ENCODE measurements around the gene ESD. TPM values are rescaled to one million over a fixed set of nuclear protein-coding genes. Genes with fewer than 3 reads are reported as not detected.

The ESD gene
- total RNA-seq, 1 donor from 2014 or later: 73.5 TPM

- Mint-ChIP-seq H3K36me3 (ENCODE audit: low read depth) (peaks cover 84% of the 10 kb centered on the region), H3K27ac (no peak overlapping the region), H3K27me3 (no peaks in the 10 kb centered on the region), H3K9me3 (no peaks in the 10 kb centered on the region), H3K4me1 (peaks cover 17% of the 10 kb centered on the region), H3K4me3 (no peak overlapping the region)
- POLR2A ChIA-PET: interaction anchor here (0.7 kb wide), 1 partner anchor 233 kb away, joined by 3 read pairs; no protein-coding TSS in a partner anchor
- TF ChIP-seq CTCF (IDR thresholded peaks at IDR 0.05): no peak
- ATAC-seq (ENCODE audit: low read depth) (no peak), DNase-seq (no peak)
- intact Hi-C loops (cut with micrococcal nuclease): no loop called here
- CTCF ChIA-PET: no interaction called here
Measured at GRCh38 chr13:46748300-46748699, 48.7 kb downstream of the ESD start.

- TF ChIP-seq CTCF (IDR thresholded peaks at IDR 0.05): no peak
- ATAC-seq (ENCODE audit: low read depth): no peak
- DNase-seq: no peak
- no peak overlapping the region for H3K4me3 Mint-ChIP-seq
- intact Hi-C loops (cut with micrococcal nuclease): no loop called here
- H3K27me3 Mint-ChIP-seq: no peaks in the 10 kb centered on the region
- no peak overlapping the region for H3K27ac Mint-ChIP-seq
- H3K4me1 Mint-ChIP-seq: peaks cover 14% of the 10 kb centered on the region
- peaks cover 86% of the 10 kb centered on the region for H3K36me3 Mint-ChIP-seq (ENCODE audit: low read depth)
- ChIA-PET POLR2A (interaction anchor here (0.7 kb wide), 1 partner anchor 234 kb away, joined by 3 read pairs; no protein-coding TSS in a partner anchor), CTCF (no interaction called here)
- no peaks in the 10 kb centered on the region for H3K9me3 Mint-ChIP-seq
Measured at GRCh38 chr13:46747031-46747820, 49.7 kb downstream of the ESD start.

GRCh38 chr13:46745706-46746105, 51.3 kb downstream of the ESD start:
- CTCF ChIA-PET: no interaction called here

GRCh38 chr13:46745062-46745461, 51.9 kb downstream of the ESD start:
- DNase-seq (no peak), ATAC-seq (ENCODE audit: low read depth) (no peak)
- H3K27me3 Mint-ChIP-seq: no peaks in the 10 kb centered on the region
- POLR2A ChIA-PET: no interaction called here
- no peak for TF ChIP-seq CTCF (IDR thresholded peaks at IDR 0.05)
- no peaks in the 10 kb centered on the region for H3K4me1 Mint-ChIP-seq
- no peaks in the 10 kb centered on the region for H3K9me3 Mint-ChIP-seq
- H3K4me3 Mint-ChIP-seq: no peak overlapping the region
- intact Hi-C loops (cut with micrococcal nuclease): no loop called here
- CTCF ChIA-PET: no interaction called here
- no peak overlapping the region for H3K27ac Mint-ChIP-seq
- H3K36me3 Mint-ChIP-seq (ENCODE audit: low read depth): peaks cover 81% of the 10 kb centered on the region

More at GRCh38 chr13:46745706-46746105, 51.3 kb downstream of the ESD start:
- Mint-ChIP-seq H3K9me3 (no peaks in the 10 kb centered on the region), H3K27ac (no peak overlapping the region), H3K36me3 (ENCODE audit: low read depth) (peaks cover 87% of the 10 kb centered on the region), H3K4me3 (no peak overlapping the region), H3K27me3 (no peaks in the 10 kb centered on the region), H3K4me1 (peaks cover under 1% of the 10 kb centered on the region)
- TF ChIP-seq CTCF (IDR thresholded peaks at IDR 0.05): no peak
- ATAC-seq (ENCODE audit: low read depth) (no peak), DNase-seq (no peak)
- POLR2A ChIA-PET: no interaction called here
- intact Hi-C loops (cut with micrococcal nuclease): no loop called here

GRCh38 chr13:46743191-46743590, 53.8 kb downstream of the ESD start:
- Mint-ChIP-seq H3K27ac (no peak overlapping the region), H3K9me3 (no peaks in the 10 kb centered on the region), H3K36me3 (ENCODE audit: low read depth) (peaks cover 75% of the 10 kb centered on the region), H3K4me1 (no peaks in the 10 kb centered on the region), H3K4me3 (no peak overlapping the region), H3K27me3 (no peaks in the 10 kb centered on the region)
- ATAC-seq (ENCODE audit: low read depth) (no peak), DNase-seq (no peak)
- ChIA-PET CTCF (no interaction called here), POLR2A (no interaction called here)
- intact Hi-C loops (cut with micrococcal nuclease): no loop called here
- no peak for TF ChIP-seq CTCF (IDR thresholded peaks at IDR 0.05)

Data from activated B cell treated with CpG ODN at 0.5 μM for 24 hours (primary cell).